Right renal pelvis (tissue), 4 donors: ENCODE measurements around the gene ZNF335. TPM values are rescaled to one million over a fixed set of nuclear protein-coding genes. Genes with fewer than 3 reads are reported as not detected.
"Not testable (repeated sequence)": the region's sequence is repeated elsewhere in the genome, so short reads cannot be mapped to it uniquely, and the experiment has no call there.

ENCODE experiments used
- DNase-seq, 4 donors: peaks; one replicate each; pipeline ENCODE4 v3.0.0-alpha.2; 2013; ENCODE audit warnings: low read depth in 4 of 4, low spot score in 3 of 4, missing footprints in 1 of 4
- polyA plus RNA-seq, 4 donors: library from polyadenylated mRNA; unstranded; fragments of 120-200 nt; gene quantifications; one replicate each; pipeline ENCODE4 v1.2.1, GENCODE V29; 2013; ENCODE audit not compliant: insufficient read length in 4 of 4

ZNF335 gene
- polyA plus RNA-seq, 4 donors: 12.2 to 14.7 (median 12.9) TPM

DNA sequence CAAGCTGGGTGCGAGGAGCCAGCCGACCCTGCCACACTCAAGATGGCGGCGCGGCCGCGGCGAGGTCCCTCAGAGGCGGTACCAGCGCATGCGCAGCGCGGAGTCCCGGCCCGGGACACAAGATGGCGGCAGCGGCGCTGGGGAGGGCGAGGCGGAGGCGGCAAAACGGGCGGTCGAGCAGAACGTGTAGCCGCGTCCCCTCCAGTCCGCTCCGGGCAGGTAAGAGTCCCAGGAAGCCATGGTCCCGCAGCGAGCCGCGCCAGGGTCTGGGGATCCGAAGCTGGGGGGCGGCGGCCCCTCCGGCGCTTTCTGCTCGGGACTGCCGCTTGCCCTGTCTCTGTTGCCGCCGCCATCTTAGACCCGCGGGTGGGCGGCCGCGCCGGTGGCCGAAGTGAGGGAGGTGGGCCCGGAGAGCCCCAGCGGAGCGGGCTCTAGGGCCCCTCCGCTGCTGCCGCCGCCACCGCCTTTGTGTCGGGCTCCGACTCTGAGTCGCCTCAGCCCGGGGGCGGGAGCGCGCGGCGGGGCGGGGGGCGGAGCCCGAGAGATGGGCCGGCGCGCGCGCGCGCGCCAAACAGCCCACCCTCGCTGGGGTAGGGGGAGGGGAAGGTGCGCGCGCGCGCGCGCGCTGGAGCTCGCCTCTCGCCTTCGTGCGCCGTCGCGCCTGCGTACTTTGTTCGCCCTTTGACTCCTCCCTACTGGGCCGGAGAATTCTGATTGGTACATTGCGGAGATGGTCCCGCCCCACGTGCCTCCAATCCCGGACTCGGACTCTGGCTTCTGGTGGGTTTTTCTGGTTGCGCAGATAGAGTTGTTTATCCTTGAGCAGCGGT is 37.2 kb downstream of the ZNF335 start, which contains the start of gene PCIF1:
Gene PCIF1, plus strand, starts transcription at position 98 of the 830 bp plus-strand sequence. CDS start 4,317 bp downstream, outside the sequence.
- peak; percentile 98 to 100 (median 99) for DNase-seq

DNA sequence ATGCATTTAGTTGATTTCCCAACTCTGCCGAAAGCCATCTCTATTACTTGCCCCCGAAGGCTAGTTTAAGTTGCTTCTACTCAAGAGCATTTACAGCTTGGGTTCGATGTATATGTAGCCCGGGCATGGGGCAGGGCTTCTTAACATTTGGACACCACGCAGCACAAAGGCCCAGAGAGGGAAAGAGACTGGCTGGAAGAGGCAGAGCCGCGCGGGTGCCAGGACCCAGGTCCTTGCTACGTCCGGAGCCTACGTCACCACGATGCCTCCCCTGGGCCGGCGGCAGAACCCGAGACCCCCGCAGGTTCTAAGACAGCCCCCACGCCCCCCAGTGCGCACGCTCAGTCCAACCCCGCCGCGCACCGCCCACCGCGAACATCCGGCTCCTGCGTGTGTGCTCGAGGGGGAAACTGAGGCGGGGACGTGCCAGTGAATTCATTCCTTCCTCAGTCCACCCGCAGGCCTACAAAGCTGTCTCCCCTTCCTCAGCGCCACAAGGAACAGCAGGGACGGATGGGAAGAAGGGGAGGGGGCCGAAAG is 37.9 kb downstream of the ZNF335 start:
- DNase-seq: no peak

DNA sequence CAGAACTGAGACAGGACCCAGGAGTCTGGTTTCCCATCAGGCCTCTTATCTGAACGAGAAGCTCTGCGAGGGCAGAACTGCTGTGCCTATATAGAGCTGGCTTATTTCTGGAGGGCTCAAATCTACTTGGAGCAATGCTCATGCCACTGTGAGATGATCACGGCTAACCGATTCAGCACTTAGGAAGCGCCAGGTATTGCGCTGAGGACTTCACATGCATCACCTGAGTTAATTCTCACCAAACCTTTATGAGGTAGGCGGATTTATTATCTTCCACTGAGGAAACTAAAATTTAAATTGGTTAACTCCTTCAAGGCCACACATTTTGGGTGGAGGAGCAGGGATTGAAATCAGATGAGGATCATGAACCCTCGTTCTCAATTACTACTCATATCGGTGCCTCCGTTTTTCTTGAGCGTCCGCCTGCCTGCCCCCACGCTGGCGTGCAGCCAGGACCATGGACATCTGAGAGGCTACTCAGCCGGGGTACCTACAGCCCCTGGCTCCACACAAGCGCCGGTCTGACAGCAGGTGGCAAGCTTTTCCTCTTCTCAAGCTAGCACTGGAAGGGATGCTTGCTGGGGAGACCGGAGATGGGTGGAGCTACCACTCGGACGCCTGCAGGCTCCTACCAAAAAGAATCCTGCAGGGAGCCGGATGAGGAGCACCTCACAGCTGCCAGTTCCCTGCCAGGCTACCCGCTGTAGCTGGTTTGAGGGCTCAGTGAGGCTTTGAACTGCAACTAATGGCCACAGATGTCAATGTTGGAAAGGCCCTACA is 38.5 kb downstream of the ZNF335 start:
- no peak for DNase-seq

DNA sequence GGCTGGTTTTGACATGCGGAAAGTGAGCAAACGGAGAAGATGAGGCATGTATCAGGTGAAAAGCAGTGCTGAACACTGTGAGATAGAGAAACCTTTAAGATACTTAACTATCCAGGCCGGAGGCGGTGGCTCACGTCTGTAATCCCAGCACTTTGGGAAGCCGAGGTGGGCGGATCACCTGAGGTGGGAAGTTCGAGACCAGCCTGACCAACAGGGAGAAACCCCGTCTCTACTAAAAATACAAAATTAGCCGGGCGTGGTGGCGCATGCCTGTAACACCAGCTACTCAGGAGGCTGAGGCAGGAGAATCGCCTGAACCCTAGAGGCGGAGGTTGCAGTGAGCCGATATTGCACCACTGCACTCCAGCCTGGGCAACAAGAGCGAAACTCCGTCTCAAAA is 40.3 kb downstream of the ZNF335 start:
- not testable (repeated sequence) for DNase-seq

- no peak for DNase-seq
Measured at GRCh38 chr20:45927071-45927878, 44.7 kb downstream of the ZNF335 start.

DNA sequence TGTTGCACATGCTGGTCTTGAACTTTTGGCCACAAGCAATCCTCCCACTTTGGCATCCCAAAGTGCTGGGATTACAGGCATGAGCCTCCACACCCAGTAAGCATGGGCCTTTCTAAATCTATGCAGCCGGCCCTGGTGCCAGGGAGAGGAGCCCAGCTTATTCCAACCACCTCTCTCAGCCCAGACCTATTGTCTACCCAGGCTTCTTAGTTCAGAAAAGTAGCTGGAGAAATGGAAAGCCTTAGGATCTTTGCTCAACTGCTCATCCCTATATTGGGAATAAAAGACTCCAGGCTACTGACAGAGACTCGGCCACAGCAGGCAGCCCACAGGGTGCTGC is 45.3 kb downstream of the ZNF335 start:
- no peak for DNase-seq

- DNase-seq: no peak
Measured at GRCh38 chr20:45925821-45926506, 46.0 kb downstream of the ZNF335 start.

DNA sequence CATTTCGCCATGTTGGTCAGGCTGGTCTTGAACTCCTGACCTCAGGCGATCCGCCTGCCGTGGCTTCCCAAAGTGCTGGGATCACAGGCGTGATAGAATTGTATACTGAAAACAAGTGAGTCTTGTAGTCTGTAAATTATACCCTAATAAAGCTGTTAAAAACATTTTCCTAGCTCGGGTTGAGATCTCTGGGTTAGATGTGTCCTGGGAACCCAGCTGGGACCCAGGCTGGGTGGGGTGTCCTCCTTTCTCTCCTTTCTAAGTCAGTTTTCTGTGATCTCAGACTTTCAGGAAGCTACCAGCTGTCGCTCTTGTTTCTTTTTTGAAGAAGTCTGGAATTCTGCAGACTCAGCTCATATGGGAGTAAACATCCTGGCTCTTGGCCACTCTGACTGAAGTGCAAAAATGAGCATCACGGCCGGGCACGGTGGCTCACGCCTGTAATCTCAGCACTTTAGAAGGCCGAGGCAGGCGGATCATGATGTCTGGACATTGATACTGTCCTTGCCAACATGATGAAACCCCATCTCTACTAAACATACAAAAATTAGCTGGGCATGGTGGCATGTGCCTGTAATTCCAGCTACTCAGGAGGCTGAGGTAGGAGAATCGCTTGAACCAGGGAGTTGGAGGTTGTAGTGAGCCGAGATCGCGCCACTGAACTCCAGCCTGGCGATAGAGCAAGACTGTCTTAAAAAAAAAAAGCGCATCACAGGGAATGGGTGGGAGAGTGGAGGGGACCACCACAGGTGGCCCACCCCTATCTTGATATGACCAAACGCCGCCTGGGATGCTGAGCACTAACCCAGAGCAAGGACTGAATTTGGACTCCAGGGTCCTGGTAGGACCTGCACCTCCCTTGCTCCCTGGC is 47.4 kb downstream of the ZNF335 start:
- DNase-seq: no peak

GRCh38 chr20:45921337-45922189 is 50.4 kb downstream of the ZNF335 start:
- DNase-seq: no peak

- DNase-seq: no peak
Measured at GRCh38 chr20:45920462-45921336, 51.3 kb downstream of the ZNF335 start.

DNA sequence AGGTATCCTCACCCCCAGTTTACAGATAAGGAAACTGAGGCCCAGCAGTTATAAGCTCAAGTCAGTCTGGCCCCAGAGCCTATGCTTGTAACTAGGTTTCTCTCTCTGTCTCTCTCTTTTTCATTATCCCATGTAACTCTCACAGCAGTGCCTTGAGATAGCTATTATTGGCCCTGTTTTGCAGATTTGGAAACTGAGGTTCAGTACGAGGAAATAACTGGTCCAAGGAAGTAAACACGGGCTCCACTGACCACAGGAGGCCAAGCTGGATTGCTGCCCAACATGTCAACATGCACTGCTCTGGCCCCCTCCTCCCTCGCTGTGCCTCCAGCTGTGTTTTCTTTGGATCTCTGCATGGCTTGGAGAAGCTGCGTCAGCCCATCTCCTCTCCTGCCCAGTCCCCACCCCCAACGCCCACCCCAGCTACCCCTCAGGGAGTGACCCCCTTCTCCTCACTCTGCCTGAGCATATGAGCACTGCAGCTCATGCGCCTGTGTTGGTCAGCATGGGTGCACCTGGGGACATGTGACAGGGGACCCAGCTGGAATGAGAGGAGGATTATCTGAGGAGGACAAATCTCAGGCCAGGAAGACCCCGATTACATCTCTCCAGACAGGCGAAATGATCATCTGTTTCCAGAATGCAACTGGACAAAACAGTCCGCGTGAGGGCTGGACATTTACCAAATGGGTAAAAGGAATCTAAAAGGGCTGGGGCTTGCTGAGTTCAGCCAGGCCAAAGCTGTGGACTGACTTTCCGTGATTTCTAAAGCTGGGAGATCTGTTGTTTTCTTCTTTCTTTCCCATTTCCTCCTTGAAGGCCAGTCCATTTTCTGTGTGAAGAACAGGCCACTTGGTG is 52.2 kb downstream of the ZNF335 start:
- DNase-seq: no peak

DNA sequence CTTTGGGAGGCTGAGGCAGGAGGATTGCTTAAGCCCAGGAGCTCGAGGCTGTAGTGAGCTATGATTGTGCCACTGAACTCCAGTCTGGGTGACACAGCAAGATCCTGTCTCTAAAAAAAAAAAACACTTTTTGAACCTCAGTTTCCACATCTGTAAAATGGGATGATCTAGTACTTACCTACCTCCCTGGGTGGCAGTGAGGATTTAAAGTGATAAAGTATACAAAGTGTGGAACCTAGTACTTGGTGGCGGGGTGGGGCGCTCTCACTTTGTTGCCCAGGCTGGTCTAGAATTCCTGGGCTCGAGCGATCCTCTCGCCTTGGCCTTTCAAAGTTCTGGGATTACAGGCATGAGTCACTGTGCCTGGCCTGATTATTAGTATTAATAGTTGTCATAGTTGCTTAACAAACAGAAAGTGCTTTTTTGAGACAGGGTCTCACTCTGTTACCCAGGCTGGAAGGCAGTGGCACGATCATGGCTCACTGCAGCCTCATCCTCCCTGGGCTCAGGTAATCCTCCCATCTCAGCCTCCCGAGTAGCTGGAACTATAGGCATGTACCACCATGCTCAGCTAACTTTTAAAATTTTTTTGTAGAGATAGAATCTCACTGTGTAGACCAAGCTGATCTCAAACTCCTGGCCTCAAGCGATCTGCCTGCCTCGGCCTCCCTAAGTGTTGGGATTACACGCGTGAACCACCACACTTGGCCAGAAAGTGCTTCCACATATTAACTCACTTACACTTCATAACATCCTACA is 53.0 kb downstream of the ZNF335 start:
- no peak for DNase-seq

DNA sequence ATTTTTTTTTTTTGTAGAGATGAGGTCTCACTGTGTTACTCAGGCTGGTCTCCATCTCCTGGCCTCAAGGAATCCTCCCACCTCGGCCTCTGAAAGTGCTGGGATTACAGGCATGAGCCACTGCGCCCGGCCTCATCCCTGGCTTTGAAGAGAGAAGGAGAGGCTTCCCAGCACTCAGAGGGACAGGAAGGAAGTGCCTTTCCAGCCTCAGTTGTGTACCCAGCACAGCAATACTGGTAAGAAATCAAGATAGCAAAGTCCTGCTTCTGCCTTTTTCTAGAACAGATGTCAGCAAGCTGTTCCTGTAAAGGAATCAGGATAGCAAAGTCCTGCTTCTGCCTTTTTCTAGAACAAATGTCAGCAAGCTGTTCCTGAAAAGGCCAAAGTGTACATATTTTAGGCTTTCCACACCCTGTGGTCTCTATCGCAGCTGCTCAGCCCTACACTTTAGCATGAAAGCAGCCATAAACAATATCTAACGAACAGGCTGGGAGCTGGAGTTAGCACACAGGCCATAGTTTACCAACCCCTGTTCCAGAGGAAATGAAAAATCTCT is 53.7 kb downstream of the ZNF335 start:
- no peak for DNase-seq

- DNase-seq: no peak
Measured at GRCh38 chr20:45917790-45918141, 54.2 kb downstream of the ZNF335 start.

GRCh38 chr20:45913116-45913515 is 58.9 kb downstream of the ZNF335 start:
- no peak for DNase-seq

- no peak for DNase-seq
Measured at GRCh38 chr20:45912344-45912682, 59.7 kb downstream of the ZNF335 start.
